ENCODE results near the gene AUTS2. TPM values are rescaled to one million over a fixed set of nuclear protein-coding genes. Genes with fewer than 3 reads are reported as not detected.

The AUTS2 gene
- total RNA-seq, 1 donor from 2014 or later: 53.0 TPM

DNA sequence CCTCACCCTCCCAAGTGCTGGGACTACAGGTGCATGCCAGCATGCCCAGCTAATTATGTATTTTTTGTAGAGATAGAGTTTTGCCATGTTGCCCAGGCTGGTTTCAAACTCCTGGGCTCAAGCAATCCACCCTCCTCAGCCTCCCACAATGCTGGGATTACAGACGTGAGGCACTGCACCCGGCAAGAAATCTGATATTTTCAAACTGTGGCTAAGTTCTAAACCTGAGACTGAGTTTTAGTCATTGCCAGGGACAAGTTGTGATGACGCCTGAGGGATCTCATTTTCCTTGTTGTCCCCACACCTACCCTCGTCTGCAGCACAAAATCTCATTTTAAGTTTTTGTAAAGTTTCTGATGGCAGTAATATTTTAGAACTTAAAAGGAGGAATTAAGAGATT lies 9.8 kb downstream of the AUTS2 start:
- H3K27ac ChIP-seq: no peak overlapping the region
- TF ChIP-seq, protein P1, sequence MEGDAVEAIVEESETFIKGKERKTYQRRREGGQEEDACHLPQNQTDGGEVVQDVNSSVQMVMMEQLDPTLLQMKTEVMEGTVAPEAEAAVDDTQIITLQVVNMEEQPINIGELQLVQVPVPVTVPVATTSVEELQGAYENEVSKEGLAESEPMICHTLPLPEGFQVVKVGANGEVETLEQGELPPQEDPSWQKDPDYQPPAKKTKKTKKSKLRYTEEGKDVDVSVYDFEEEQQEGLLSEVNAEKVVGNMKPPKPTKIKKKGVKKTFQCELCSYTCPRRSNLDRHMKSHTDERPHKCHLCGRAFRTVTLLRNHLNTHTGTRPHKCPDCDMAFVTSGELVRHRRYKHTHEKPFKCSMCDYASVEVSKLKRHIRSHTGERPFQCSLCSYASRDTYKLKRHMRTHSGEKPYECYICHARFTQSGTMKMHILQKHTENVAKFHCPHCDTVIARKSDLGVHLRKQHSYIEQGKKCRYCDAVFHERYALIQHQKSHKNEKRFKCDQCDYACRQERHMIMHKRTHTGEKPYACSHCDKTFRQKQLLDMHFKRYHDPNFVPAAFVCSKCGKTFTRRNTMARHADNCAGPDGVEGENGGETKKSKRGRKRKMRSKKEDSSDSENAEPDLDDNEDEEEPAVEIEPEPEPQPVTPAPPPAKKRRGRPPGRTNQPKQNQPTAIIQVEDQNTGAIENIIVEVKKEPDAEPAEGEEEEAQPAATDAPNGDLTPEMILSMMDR (IDR thresholded peaks at IDR 0.05): no peak
- TF ChIP-seq POLR2A (IDR thresholded peaks at IDR 0.05): no peak
- TF ChIP-seq POLR2AphosphoS5 (IDR thresholded peaks at IDR 0.05; ENCODE audit: insufficient read depth in 1 of 2, low read depth in 1 of 2): no peak
- no peaks in the 10 kb centered on the region for H3K9me3 ChIP-seq
- no peak overlapping the region for H3K4me3 ChIP-seq
- H3K36me3 ChIP-seq: no peaks in the 10 kb centered on the region
- DNase-seq (ENCODE audit: extremely low spot score in 2 of 2): no peak
- H3K27me3 ChIP-seq: no peaks in the 10 kb centered on the region
- H3K4me1 ChIP-seq: no peaks in the 10 kb centered on the region
- intact Hi-C loops (cut with DNase I): no loop called here

DNA sequence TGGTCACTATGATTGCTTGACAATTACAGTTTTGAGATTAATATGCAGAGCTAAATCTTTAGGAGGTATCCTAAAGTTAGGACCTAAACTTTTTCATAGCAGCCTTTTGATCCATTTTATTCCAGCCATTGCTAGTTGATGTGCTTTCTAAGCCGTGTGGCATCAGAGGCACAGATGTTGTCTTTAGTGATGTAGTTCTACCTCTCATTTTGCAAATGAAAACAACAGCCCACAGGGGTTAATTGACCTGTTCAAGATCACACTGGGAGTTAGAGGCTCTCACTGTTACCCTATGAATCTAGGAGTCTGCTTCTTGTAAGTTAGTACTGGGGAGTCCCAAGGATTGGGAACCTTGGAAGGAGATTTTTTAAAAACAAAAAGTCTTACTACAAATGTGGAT lies 10.6 kb downstream of the AUTS2 start:
- intact Hi-C loops (cut with DNase I): no loop called here
- no peak for DNase-seq (ENCODE audit: extremely low spot score in 2 of 2)
- no peaks in the 10 kb centered on the region for H3K4me1 ChIP-seq

DNA sequence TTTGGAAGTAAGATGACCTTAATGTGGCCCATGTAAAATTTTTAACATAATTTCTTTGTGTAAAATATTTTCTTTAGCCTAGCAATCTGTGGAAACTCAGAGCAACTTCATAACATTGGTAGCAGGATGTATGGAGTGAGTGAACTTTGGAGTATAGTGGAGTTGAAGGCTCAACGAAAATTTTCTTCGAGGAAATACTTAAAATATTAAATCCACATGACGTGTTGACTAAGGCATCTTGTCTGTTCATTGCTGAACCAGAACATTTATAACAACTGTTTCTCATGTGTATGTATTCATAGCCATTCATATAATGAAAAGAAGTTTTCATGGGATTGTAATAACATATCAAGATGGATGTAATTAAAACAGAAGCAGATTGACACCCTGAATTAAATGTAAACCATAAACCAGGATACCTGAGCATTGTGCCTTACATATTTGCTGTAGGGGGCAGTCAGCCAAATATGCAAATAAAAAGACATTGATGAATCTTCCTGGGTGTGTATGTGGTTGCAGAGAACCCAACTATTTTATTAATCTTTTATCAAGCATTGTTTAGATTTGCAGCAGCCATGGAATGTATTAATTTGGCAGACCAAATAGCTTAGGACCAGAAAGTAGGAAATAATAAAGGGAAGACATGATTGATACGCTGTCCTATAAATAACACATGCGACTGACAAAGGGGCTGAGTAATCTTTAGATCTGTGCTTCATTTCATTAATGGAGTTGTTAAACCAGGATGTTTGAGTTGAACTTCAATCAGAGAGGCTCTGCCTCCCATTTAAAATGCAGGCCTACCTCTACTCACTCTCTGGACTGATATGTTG lies 11.5 kb downstream of the AUTS2 start:
- TF ChIP-seq, protein P1 (IDR thresholded peaks at IDR 0.05): no peak
- TF ChIP-seq POLR2A (IDR thresholded peaks at IDR 0.05): no peak
- TF ChIP-seq POLR2AphosphoS5 (IDR thresholded peaks at IDR 0.05; ENCODE audit: insufficient read depth in 1 of 2, low read depth in 1 of 2): no peak
- Histone ChIP-seq H3K27me3 (no peaks in the 10 kb centered on the region), H3K36me3 (no peaks in the 10 kb centered on the region), H3K9me3 (no peaks in the 10 kb centered on the region), H3K4me1 (no peaks in the 10 kb centered on the region), H3K27ac (no peak overlapping the region), H3K4me3 (no peak overlapping the region)
- DNase-seq (ENCODE audit: extremely low spot score in 2 of 2): no peak
- intact Hi-C loops (cut with DNase I): no loop called here

More for the DNA sequence above, 10.6 kb downstream of the AUTS2 start:
- Histone ChIP-seq H3K4me3 (no peak overlapping the region), H3K36me3 (no peaks in the 10 kb centered on the region), H3K27ac (no peak overlapping the region), H3K9me3 (no peaks in the 10 kb centered on the region), H3K27me3 (no peaks in the 10 kb centered on the region)
- no peak for TF ChIP-seq POLR2AphosphoS5 (IDR thresholded peaks at IDR 0.05; ENCODE audit: insufficient read depth in 1 of 2, low read depth in 1 of 2)
- TF ChIP-seq, protein P1 (IDR thresholded peaks at IDR 0.05): no peak
- TF ChIP-seq POLR2A (IDR thresholded peaks at IDR 0.05): no peak

DNA sequence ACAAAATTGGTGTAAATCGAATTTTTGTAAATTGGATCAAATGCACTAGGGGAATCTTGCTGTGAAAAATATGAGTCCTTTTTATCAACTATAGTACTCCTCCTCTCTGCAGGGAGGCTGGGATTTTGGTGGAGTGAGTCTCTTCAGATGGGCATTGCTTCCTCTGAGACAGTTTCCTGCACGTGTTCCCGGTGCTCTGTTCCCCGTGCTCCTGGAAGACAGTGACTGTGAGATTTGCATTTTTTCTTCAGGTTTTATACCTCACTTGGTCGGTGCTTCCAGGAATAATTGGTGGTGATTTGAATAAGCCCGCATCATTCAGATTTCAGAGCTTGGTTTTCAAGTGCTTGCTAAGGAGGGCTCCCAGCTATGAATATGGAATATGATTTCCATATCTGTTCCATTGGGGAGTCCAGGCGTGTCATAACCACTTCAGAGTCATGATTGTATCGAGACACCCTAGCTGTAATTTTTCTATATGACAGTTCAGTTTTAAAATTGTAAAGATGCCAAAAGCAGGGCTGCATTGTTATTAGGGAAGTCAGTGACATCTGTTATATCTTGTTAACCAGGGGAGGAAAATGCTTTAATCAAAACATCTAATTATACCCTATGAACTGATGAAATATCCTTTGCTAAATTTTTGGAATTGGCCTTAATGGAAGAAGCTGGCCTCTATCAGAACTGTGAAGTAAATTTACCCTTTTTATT lies 12.3 kb downstream of the AUTS2 start:
- intact Hi-C loops (cut with DNase I): no loop called here
- H3K27me3 ChIP-seq: no peaks in the 10 kb centered on the region

DNA sequence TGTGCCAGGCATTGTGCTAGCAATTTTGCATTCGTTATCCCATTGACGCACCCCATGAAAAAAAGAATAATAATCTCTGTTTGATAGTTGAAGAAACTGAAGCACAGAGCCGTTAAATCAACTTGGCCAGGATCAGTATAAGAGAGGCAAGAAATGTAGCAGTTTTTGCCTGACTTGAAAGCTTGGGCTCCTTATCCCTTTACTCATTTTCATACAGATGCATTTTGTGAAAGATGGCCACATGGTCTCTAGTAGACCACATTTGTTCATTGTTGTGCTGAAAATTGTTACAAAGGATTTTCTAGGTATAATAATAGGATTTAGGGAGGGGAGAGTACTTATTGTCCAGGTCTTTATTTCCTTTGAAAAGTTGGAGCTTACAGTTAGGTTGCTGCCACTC lies 14.7 kb downstream of the AUTS2 start:
- Histone ChIP-seq H3K36me3 (no peaks in the 10 kb centered on the region), H3K4me3 (no peak overlapping the region), H3K27ac (no peak overlapping the region), H3K27me3 (no peaks in the 10 kb centered on the region), H3K4me1 (no peaks in the 10 kb centered on the region), H3K9me3 (no peaks in the 10 kb centered on the region)
- no peak for DNase-seq (ENCODE audit: extremely low spot score in 2 of 2)
- intact Hi-C loops (cut with DNase I): no loop called here
- TF ChIP-seq POLR2AphosphoS5 (IDR thresholded peaks at IDR 0.05; ENCODE audit: insufficient read depth in 1 of 2, low read depth in 1 of 2) (no peak), POLR2A (IDR thresholded peaks at IDR 0.05) (no peak)
- TF ChIP-seq, protein P1 (IDR thresholded peaks at IDR 0.05): no peak

More for the DNA sequence above, 12.3 kb downstream of the AUTS2 start:
- no peaks in the 10 kb centered on the region for H3K36me3 ChIP-seq
- no peak overlapping the region for H3K27ac ChIP-seq
- no peak for TF ChIP-seq POLR2A (IDR thresholded peaks at IDR 0.05)
- H3K4me1 ChIP-seq: no peaks in the 10 kb centered on the region
- no peaks in the 10 kb centered on the region for H3K9me3 ChIP-seq
- DNase-seq (ENCODE audit: extremely low spot score in 2 of 2): no peak
- H3K4me3 ChIP-seq: no peak overlapping the region

Measured in vagina (tissue), 2 donors.